G401 (cell line): Measurements from ENCODE around the gene TERT. TPM values are rescaled to one million over a fixed set of nuclear protein-coding genes. Genes with fewer than 3 reads are reported as not detected.

Experiments
- DNase-seq: peaks from one replicate; pipeline ENCODE4 v3.0.0-alpha.2; 2015; ENCODE audit warnings: low spot score
- in situ Hi-C: cut with HindIII; loops from 2 replicates; pipeline ENCODE4 v1.10.0; 2016; ENCODE audit warnings: low sequenced_read_pairs, mixed read lengths
- total RNA-seq: library from RNA; depleted of rRNA; stranded (reverse); fragments of >200 nt; shearing (Covaris generic); gene quantifications from 2 replicates; pipeline ENCODE4 v1.2.3, GENCODE V29; 2014; rRNA removed

The TERT gene
- total RNA-seq, 1 experiment from 2014 or later: 0.85 TPM

- no peak for DNase-seq
- in situ Hi-C loops: no loop called here
These were observed 90.7 kb downstream of the TERT start for GRCh38 chr5:1203968-1204692.

GRCh38 chr5:1203311-1203967 is 91.4 kb downstream of the TERT start:
- in situ Hi-C loops: no loop called here
- no peak for DNase-seq

Other genes starting within 250 kb of the TERT start
- gene SLC12A7, start 183.0 kb downstream of the TERT start, total RNA-seq: 16.4 and 22.5 TPM in 2 replicates
- gene SLC6A19, start 93.5 kb downstream of the TERT start, total RNA-seq: 0.37 and 1.0 TPM in 2 replicates
- not detected in 2 replicates for gene SLC6A18, start 69.7 kb downstream of the TERT start, total RNA-seq
- 177 and 229 TPM in 2 replicates for gene CLPTM1L, start 50.0 kb upstream of the TERT start, total RNA-seq
- not detected in 2 replicates for gene SLC6A3, start 150.4 kb upstream of the TERT start, total RNA-seq
- gene LPCAT1, start 228.9 kb upstream of the TERT start, total RNA-seq: 71.5 and 143 TPM in 2 replicates